PC-9 (cell line): ENCODE results near the gene RFX8.

Experiments
- EZH2 ChIP-seq: fragments of 200-600 bp; sonication (generic); IDR thresholded peaks from 2 replicates; pipeline ENCODE4 v1.8.0; 2017; ENCODE audit warnings: antibody characterized with exemption, low read depth
- TF ChIP-seq, protein P1 (sequence below): fragments of 200-600 bp; sonication (generic); conservative IDR thresholded peaks from 2 replicates; pipeline ENCODE4 v1.6.1; 2017; ENCODE audit warnings: mixed run types, antibody characterized with exemption, mild to moderate bottlenecking, moderate library complexity

DNA sequence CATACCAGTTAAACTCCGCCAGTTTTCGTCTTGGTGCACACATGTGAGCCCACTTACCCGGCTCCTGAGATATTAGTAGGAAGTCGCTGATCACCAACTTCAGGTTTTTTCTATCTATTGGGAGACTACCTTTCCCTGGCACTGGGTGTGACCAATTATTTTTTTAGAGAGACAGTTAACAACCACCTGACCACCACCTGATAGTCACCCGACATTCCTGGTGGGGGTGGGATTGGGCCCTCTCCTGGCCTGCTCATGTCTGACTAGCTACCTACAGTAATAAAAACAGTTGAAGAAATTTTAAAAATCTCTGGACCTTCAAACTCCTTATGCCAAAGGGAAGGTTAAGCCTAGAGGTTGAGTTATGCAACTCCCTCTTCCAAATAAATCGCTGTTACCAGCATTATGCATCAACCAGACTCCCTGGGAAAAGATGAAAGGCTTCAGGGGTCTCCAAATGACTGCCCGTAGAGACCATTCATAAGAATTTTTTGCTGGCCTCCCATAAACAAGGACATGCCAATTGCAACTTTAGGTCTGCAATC is 115.4 kb downstream of the RFX8 start:
- TF ChIP-seq, protein P1, sequence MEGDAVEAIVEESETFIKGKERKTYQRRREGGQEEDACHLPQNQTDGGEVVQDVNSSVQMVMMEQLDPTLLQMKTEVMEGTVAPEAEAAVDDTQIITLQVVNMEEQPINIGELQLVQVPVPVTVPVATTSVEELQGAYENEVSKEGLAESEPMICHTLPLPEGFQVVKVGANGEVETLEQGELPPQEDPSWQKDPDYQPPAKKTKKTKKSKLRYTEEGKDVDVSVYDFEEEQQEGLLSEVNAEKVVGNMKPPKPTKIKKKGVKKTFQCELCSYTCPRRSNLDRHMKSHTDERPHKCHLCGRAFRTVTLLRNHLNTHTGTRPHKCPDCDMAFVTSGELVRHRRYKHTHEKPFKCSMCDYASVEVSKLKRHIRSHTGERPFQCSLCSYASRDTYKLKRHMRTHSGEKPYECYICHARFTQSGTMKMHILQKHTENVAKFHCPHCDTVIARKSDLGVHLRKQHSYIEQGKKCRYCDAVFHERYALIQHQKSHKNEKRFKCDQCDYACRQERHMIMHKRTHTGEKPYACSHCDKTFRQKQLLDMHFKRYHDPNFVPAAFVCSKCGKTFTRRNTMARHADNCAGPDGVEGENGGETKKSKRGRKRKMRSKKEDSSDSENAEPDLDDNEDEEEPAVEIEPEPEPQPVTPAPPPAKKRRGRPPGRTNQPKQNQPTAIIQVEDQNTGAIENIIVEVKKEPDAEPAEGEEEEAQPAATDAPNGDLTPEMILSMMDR, result no peak
- TF ChIP-seq EZH2, result no peak
